NCI-H446 treated with DMSO at 0.1 percent for 48 hours (cell line): Measurements from ENCODE around the gene PLD4.
"Not testable (repeated sequence)": the region's sequence is repeated elsewhere in the genome, so short reads cannot be mapped to it uniquely, and the experiment has no call there.

Experiments used
- DNase-seq: peaks from one replicate; lab custom pipeline; 2025; lab: John Stamatoyannopoulos, UW

PLD4 gene

DNA sequence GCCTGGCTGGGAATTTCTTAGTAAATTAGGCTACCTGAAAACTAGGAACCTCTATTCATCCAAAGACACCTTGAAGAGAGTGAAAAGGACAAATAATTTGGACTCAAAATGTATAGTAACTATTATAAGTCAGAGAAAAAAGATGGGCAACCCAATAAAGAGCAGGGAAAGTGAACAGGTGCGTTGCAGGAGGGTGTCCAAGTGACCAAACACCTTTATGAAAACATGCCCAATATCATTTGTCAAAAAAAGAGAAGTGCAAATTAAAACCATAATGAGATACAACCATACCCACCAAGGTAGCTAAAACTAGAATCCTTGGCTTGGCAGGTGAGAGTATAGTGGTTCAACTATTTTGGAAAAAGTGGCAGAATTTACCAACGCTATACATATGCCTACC is 24.9 kb upstream of the PLD4 start:
- no peak for DNase-seq

- no peak for DNase-seq
Measured at GRCh38 chr14:104900639-104901512, 23.8 kb upstream of the PLD4 start.

GRCh38 chr14:104903990-104904389 is 20.7 kb upstream of the PLD4 start:
- no peak for DNase-seq

GRCh38 chr14:104904650-104905578 is 19.8 kb upstream of the PLD4 start:
- not testable (repeated sequence) for DNase-seq

DNA sequence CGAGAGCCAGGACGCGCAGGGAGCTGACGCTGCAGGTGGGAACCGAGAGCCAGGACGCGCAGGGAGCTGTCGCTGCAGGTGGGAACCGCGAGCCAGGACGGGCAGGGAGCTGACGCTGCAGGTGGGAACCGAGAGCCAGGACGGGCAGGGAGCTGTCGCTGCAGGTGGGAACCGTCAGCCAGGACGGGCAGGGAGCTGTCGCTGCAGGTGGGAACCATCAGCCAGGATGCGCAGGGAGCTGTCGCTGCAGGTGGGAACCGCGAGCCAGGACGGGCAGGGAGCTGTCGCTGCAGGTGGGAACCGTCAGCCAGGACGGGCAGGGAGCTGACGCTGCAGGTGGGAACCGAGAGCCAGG is 19.1 kb upstream of the PLD4 start:
- DNase-seq, result not testable (repeated sequence)

DNA sequence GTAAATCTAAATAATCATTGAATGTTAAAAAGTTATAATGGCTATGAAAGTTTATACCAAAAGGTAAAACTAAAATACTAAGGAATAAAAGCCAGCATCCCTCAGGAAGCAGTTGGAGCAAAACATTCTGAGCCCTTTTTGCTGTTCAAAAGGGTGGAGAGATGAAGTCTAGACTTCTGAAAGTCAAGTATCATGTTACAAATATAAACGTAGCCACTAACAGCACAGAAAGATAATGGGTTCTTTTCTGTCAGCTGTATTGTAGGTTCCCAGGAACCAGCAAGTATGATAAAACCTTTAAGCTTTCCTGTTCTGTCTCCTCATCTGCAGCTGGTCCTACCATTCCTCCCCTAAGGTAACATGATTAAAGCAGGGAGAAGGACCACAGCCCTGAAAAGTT is 16.4 kb upstream of the PLD4 start:
- DNase-seq, result no peak

- DNase-seq, result no peak
Measured at GRCh38 chr14:104912053-104912452, 12.6 kb upstream of the PLD4 start.

DNA sequence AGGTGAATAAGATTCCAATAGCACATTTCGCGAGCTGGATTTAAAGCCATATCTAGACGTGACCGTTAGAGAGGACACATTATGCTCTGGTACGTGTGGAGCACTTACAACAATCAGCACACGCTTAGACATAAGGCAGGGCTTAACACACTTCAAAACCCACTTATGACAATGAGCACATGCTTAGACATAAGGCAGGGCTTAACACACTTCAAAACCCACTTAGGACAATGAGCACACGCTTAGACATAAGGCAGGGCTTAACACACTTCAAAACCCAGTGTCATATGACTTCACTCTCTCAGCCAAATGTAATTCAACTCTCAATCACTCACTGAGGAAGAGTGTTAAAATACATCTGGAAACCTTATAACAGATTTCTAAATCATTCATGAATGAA is 11.2 kb upstream of the PLD4 start:
- DNase-seq, result no peak

DNA sequence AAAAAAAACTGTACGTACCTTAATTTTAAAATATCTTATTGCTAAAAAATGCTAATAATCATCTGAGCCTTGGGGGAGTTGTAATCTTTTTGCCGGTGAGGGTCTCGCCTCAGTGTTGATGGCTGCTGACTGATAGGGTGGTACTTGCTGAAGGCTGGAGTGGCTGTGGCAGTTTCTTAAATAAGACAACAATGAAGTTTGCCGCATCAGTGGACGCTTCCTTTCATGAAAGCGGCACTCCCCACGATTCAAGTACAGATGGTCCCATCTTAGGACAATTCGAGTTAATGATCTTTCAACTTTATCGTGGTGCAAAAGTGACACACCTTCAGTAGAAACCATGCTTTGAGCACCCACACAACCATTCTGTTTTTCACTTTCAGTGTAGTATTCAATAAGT is 7.6 kb upstream of the PLD4 start:
- no peak for DNase-seq

DNA sequence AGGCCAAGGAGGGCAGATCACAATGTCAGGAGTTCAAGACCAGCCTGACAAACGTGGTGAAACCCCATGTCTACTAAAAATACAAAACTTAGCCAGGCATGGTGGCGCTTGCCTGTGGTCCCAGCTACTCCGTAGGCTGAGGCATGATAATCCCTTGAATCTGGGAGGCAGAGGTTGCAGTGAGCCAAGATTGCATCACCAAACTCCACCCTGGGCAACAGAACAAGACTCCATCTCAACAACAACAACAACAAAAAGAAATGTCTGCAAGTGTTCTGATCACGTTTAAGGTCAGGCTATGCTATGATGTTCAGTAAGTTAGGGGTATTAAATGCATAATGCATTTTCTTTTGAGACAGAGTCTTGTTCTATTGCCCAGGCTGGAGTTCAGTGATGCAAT is 6.7 kb upstream of the PLD4 start:
- no peak for DNase-seq

GRCh38 chr14:104919152-104919992 is 5.3 kb upstream of the PLD4 start:
- not testable (repeated sequence) for DNase-seq

DNA sequence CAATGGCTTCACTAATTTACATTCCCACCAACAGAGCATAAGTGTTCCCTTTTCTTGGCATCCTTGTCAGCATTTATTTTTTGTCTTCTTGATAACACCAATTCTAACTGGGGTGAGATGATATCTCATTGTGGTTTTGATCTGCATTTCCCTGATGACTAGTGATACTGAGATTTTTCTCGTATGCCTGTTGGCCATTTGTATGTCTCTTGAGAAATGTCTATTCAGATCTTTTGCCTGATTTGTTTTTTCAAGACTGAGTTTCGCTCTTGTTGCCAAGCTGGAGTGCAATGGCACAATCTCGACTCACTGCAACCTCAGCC is 4.7 kb upstream of the PLD4 start:
- DNase-seq, result no peak

GRCh38 chr14:104923640-104924420 is 849 bp upstream of the PLD4 start:
- DNase-seq, result no peak

GRCh38 chr14:104925214-104925854 is 655 bp downstream of the PLD4 start:
- no peak for DNase-seq

GRCh38 chr14:104925855-104926609 is 1.4 kb downstream of the PLD4 start:
- DNase-seq, result no peak

DNA sequence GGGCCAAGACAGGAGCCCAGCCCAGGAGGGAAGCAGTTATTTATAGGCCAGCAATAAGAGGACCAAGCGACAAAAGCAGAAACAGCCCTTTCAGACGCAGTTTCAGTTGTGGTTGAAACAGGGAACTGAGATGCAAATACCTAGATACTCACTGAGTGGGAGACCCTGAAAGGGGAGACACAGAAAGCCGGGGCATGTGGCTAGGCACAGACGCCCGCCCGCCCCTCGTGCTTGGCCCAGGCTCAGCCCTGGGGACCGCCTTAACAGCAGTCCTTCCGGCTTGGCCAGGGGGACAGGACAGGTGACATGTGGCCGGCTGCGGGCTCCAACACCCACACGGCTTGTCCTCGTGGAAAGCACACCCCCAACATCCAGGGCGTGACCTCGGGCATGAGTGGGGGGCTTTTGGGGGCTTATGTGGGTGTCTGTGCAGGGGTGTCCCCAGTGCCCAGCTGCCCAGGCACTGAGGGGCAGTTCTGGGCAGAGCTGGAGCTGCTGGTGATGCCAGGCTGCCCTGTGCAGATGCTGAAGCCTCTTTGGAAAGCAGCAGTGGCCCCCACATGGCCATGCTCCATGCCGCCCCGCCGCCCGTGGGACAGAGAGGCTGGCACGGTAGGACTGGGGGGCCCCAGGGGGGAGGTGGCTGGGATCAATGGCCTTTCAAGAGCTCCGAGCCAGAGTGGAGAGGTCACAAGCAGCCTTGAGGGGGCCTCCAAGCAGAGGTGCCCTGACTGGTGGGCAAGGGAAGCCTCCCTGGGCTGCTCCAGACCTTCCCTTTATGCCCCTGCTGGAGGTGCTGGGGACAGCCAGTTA is 2.1 kb downstream of the PLD4 start:
- DNase-seq, result no peak

GRCh38 chr14:104927432-104927816 is 2.7 kb downstream of the PLD4 start:
- no peak for DNase-seq

GRCh38 chr14:104927901-104928300 is 3.2 kb downstream of the PLD4 start:
- no peak for DNase-seq

- no peak for DNase-seq
Measured at GRCh38 chr14:104928391-104929133, 3.9 kb downstream of the PLD4 start.
